ENCODE results near the gene LIN28A. TPM values are rescaled to one million over a fixed set of nuclear protein-coding genes. Genes with fewer than 3 reads are reported as not detected.

Gene LIN28A
- polyA plus RNA-seq, 3 donors, result not detected

DNA sequence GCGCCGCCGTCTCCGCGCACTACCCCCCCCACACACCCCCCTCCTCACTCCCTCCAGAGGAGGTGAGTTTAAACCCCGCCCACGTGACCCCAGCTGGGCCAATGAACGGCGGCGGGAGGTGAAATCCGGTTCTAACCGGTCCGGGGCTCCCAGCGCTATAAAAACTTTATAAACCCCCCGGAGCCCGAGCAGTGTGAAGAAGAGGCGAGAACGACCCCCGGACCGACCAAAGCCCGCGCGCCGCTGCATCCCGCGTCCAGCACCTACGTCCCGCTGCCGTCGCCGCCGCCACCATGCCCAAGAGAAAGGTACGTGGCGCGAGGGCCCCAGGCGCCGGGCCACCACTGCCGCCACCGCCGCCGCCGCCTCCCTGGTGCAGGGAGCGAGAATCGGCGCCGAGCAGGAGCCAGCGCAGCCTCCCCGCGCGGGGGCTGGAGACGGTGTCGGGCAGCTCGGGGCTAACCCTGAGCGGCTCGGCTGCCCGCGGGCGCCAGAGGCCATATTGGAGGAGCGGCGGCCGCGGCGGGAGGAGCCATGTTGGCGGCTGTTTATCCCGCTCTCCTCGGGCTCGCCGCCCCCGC is 61.8 kb downstream of the LIN28A start, which contains the start of gene HMGN2:
Gene HMGN2 (plus strand): TSS at position 121 of the 581 bp plus-strand sequence. CDS start 173 bp downstream, at position 294.
- H3K27ac ChIP-seq (ENCODE audit: low read depth, low read length), result peak within 1 kb of the TSS; percentile 88
- WGBS, 3 donors, result 0% methylated on average over 44 to 69 of the region's 69 CpGs

DNA sequence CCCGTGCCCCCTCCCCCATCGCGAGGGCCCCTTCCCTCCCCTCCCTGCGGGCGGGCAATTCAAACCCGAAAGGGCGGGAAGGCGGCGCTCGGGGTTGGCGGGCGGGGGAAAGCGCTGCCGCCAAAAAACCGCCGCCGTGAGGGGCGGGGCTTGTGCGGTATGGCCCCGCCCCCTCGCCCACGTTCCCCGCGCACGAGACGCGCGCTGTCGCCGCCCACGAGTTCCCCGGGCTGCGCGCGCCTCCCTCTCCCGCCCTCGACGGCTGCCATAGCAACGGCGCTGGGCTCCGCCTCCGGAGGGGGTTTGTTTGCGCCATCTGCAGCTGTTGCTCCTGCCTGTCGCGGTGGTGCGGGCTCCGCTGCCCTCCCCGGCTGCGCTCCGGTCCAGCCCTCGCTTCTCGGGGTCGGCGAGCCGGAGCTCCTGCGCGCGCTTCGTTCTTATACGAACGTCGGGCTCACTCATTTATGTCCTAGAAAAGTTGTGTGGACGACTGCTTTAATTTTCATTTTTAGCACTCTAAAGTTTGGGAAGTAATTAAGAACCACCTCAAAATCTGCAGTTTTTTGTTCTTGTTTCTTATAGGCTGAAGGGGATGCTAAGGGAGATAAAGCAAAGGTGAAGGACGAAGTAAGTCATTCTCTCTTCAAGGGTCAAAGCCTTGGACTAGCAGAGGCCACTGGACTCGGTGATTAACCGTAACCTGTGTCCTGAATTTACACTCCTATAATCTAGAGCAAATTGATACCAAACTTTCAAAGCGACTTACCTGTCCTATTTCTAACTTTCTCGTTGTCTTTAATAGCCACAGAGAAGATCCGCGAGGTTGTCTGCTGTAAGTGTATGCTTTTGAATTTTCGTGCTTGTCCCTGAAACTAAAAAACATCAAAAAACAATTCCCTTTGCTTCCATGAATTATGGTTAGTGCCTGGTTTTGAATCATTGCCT is 62.6 kb downstream of the LIN28A start:
- H3K27ac ChIP-seq (ENCODE audit: low read depth, low read length), result peak overlapping the region; percentile 88
- 2 to 6% (median 5%) methylated on average over 61 to 69 of the region's 71 CpGs for WGBS, 3 donors

DNA sequence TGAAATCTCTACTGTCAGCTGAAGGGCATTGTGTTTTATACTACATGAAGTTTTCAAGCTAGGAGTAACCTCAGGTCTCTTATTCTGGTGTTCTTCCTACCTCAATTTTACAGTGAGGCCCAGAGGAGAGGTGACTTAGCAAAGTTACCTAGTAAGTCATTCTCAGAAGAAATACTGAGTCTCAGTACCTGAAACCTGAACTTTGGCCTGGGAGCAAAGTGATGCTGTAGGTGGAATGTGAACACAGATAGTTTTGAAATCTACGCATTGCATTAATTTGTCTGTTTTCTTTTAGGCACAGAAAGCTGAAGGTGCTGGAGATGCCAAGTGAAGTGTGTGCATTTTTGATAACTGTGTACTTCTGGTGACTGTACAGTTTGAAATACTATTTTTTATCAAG is 64.2 kb downstream of the LIN28A start:
- 93 to 97% (median 95%) methylated on average over 1 of the region's 1 CpG for WGBS, 3 donors
- no peak overlapping the region for H3K27ac ChIP-seq (ENCODE audit: low read depth, low read length)

DNA sequence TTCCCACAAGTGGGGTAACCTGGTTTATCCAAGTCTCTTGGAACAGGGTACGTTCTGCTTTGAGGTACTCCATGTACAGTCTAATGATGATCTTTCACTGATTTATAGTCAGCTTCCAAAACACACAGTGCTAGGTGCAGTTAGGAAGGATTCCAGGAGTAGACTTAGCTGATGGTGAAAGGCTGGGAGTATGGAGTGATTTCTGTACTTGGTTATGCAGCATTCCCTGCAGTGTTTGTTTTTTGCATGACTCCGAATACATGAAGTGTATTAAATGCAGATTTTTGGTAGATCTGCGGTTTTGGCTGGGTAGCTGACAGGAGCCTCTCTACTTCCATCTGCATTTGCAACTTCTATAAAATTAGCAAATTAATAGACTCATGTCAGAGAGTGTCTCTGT is 65.4 kb downstream of the LIN28A start:
- 81 to 93% (median 91%) methylated on average over 3 of the region's 3 CpGs for WGBS, 3 donors
- no peak overlapping the region for H3K27ac ChIP-seq (ENCODE audit: low read depth, low read length)

DNA sequence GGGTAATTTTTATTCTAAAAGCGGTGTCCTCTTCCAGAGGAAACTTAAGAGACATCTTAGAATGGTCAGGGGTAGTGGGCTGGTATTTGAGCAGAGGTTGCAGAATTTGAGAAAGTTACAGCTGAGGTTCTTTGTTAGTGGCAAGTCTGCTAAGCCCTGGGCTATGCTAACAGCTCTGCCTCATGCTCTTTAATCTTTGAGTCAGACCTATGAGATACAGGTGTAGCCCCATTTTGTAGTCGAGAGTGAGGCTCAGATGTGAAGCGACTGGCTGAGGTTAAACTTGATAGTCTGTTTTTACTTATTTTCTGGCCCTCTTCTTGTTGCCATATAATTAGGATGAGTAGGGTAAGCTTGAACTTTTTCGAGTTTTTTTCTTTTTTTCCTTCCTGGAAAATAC is 66.3 kb downstream of the LIN28A start:
- WGBS, 3 donors, result 81 to 87% (median 87%) methylated on average over 4 of the region's 4 CpGs
- H3K27ac ChIP-seq (ENCODE audit: low read depth, low read length), result no peak overlapping the region

DNA sequence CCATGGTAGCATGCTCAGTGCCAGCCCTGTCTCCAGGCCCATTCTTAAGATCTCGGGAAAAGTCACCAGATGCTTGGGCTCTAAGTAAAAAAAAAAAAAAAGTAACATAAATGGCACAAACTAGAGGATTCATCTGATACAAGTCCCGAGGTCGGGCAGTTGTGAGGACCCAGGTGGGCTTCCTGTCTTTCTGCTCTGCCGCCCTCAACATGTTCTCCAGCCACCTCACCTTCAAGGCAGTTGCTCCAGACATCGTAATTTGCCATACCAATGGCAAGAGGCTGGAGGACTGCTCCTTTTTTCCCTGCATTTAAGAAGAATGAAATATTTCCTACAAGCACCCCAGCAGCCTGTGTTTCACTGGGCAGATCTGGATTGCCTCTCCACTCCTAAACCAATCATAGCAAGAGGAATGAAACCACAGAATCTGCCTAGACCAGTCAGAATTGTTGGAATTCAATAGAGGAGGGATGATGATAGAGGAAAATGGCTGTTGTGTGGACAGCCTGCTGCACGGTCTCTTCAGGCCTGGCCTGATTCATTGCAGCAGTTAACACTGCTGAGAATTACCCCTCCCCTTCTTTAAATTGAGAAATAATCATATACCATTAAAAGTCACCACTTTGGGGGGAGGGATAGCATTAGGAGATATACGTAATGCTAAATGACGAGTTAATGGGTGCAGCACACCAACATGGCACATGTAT is 67.0 kb downstream of the LIN28A start:
- H3K27ac ChIP-seq (ENCODE audit: low read depth, low read length), result no peak overlapping the region
- WGBS, 3 donors, result 74 to 84% (median 80%) methylated on average over 8 of the region's 8 CpGs

DNA sequence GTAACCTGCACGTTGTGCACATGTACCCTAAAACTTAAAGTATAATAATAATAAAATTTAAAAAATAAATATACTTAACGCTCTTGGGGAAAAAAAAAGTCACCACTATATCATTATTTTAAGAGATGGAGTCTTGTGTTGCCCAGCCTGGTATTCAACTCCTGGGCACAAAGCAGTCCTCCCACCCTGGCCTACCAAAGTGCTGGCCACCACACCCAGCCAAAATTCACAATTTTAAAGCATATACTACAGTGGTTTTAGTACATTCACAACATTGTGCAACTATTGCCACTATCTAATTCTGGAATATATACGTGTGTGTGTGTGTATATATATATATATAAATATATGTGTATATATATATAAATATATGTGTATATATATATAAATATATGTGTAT is 67.5 kb downstream of the LIN28A start:
- no peak overlapping the region for H3K27ac ChIP-seq (ENCODE audit: low read depth, low read length)
- WGBS, 3 donors, result 73 to 89% (median 76%) methylated on average over 3 of the region's 3 CpGs

DNA sequence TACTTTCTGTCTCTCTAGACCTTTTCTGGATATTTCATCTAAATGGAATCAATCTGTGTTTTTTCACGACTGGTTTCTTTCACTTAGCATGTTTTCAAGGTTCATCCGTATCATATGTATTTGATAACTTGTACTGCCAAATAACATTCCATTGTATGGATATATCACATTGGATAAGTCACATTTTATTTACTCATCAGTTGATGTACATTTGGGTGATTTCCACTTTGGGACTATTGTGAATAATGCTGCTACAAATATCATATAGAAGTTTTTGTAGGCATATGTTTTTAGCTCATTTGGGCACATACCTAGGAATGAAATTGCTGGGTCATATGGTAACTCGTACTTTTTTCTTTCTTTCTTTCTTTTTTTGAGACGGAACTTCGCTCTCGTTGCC is 68.4 kb downstream of the LIN28A start:
- H3K27ac ChIP-seq (ENCODE audit: low read depth, low read length), result no peak overlapping the region
- 94 to 95% (median 95%) methylated on average over 6 of the region's 6 CpGs for WGBS, 3 donors

Other genes with a start within 250 kb of the LIN28A start
- not detected for gene C1orf232, start 241.9 kb upstream of the LIN28A start, polyA plus RNA-seq
- 10 to 100 TPM; 58.4 to 94.6 (median 80.4) TPM for gene ZNF593, start 240.9 kb upstream of the LIN28A start, polyA plus RNA-seq
- under 1 TPM in 2 of 3 donors, not detected in 1; 0.32 to 0.61 TPM for gene ZNF593OS, start 239.0 kb upstream of the LIN28A start, polyA plus RNA-seq
- 10 to 100 TPM in 1 of 3 donors, 1 to 10 TPM in 2; 1.1 to 13.7 (median 1.3) TPM for gene CNKSR1, start 233.3 kb upstream of the LIN28A start, polyA plus RNA-seq
- gene CATSPER4, start 220.2 kb upstream of the LIN28A start, polyA plus RNA-seq, result not detected
- gene CEP85, start 176.6 kb upstream of the LIN28A start, polyA plus RNA-seq, result 1 to 10 TPM; 1.3 to 3.3 (median 1.9) TPM
- 100 to 1,000 TPM in 2 of 3 donors, 10 to 100 TPM in 1; 54.1 to 269 (median 154) TPM for gene SH3BGRL3, start 130.7 kb upstream of the LIN28A start, polyA plus RNA-seq
- 10 to 100 TPM; 13.1 to 19.1 (median 16.9) TPM for gene UBXN11, start 104.2 kb upstream of the LIN28A start, polyA plus RNA-seq
- gene CD52, start 92.9 kb upstream of the LIN28A start, polyA plus RNA-seq, result 10 to 100 TPM; 15.8 to 27.6 (median 20.2) TPM
- gene CRYBG2, start 56.7 kb upstream of the LIN28A start, polyA plus RNA-seq, result under 1 TPM in 2 of 3 donors, not detected in 1; 0.14 to 0.18 TPM
- gene ZNF683, start 38.1 kb upstream of the LIN28A start, polyA plus RNA-seq, result under 1 TPM in 1 of 3 donors, not detected in 2; 0.46 TPM
- gene DHDDS, start 21.5 kb downstream of the LIN28A start, polyA plus RNA-seq, result 100 to 1,000 TPM in 1 of 3 donors, 10 to 100 TPM in 2; 22.8 to 128 (median 31.2) TPM
- 100 to 1,000 TPM; 236 to 377 (median 260) TPM for gene HMGN2, start 61.6 kb downstream of the LIN28A start, polyA plus RNA-seq
- 10 to 100 TPM in 2 of 3 donors, 1 to 10 TPM in 1; 8.9 to 13.9 (median 13.3) TPM for gene RPS6KA1, start 118.9 kb downstream of the LIN28A start, polyA plus RNA-seq